HEK293 (cell line): ENCODE measurements around the gene PAGE2.

Experiments used
- CTCF ChIA-PET: fragments of 350-600 bp; formaldehyde crosslinking; extraction: SDS; loops from one replicate; lab custom pipeline; 2021; ENCODE audit warnings: antibody characterized with exemption; lab: Yijun Ruan, JAX
- POLR2A ChIA-PET: fragments of 300-600 bp; formaldehyde crosslinking; extraction: SDS; loops from one replicate; lab custom pipeline; 2020; ENCODE audit warnings: antibody characterized with exemption, inconsistent platforms; lab: Yijun Ruan, JAX
- H3K27ac ChIP-seq: fragments of 200-500 bp; sonication (Bioruptor generic); 2 replicates; pipeline ENCODE4 v1.5.1; 2014; ENCODE audit warnings: low read depth, low read length, control low read depth, inconsistent platforms; ENCODE audit errors: extremely low read depth
- H3K36me3 ChIP-seq, 2 experiments: fragments of 200-500 bp in 1 of 2; sonication (Bioruptor generic) in 1 of 2; 1 replicate in 1 of 2; 2 replicates in 1 of 2; pipeline ENCODE4 v1.5.1; 2014 to 2017; ENCODE audit warnings: inconsistent platforms in 2 of 2, low read length in 2 of 2; ENCODE audit not compliant: control insufficient read depth in 2 of 2, insufficient read depth in 1 of 2
- H3K4me1 ChIP-seq: fragments of 200-500 bp; sonication (Bioruptor generic); 2 replicates; pipeline ENCODE4 v1.5.1; 2014; ENCODE audit warnings: mild to moderate bottlenecking, low read length, inconsistent platforms; ENCODE audit not compliant: control insufficient read depth, insufficient read depth
- H3K4me3 ChIP-seq: 2 replicates; pipeline ENCODE4 v1.5.1; 2011; ENCODE audit warnings: low read depth, mild to moderate bottlenecking, control low read depth, low read length, moderate library complexity
- H3K9me3 ChIP-seq: fragments of 200-500 bp; sonication (Bioruptor generic); 2 replicates; pipeline ENCODE4 v1.5.1; 2014; ENCODE audit warnings: low read depth, low read length, inconsistent platforms; ENCODE audit not compliant: control insufficient read depth, insufficient read depth
- GLI4 ChIP-seq: fragments of 450-650 bp; formaldehyde crosslinking; IDR thresholded peaks from 2 replicates; pipeline ENCODE4 v1.5.1; 2016; ENCODE audit warnings: missing biosample characterization, missing genetic modification characterization
- HIC1 ChIP-seq: fragments of 450-650 bp; formaldehyde crosslinking; IDR thresholded peaks from 2 replicates; pipeline ENCODE4 v1.5.1; 2016; ENCODE audit warnings: missing biosample characterization, missing genetic modification characterization
- HOXD13 ChIP-seq: sonication (generic); formaldehyde crosslinking; IDR thresholded peaks from 2 replicates; pipeline ENCODE4 v1.8.0; 2022; ENCODE audit warnings: missing genetic modification reagents, borderline replicate concordance
- KLF1 ChIP-seq: fragments of 450-650 bp; formaldehyde crosslinking; IDR thresholded peaks from 2 replicates; pipeline ENCODE4 v1.5.1; 2016; ENCODE audit warnings: missing biosample characterization, missing genetic modification characterization
- PATZ1 ChIP-seq: fragments of 450-650 bp; formaldehyde crosslinking; IDR thresholded peaks from 2 replicates; pipeline ENCODE4 v1.5.1; 2016; ENCODE audit warnings: missing biosample characterization, missing genetic modification characterization
- PRDM1 ChIP-seq: fragments of 450-650 bp; formaldehyde crosslinking; IDR thresholded peaks from 2 replicates; pipeline ENCODE4; 2016; ENCODE audit warnings: missing biosample characterization, missing genetic modification characterization
- ZNF169 ChIP-seq: fragments of 450-650 bp; formaldehyde crosslinking; IDR thresholded peaks from 2 replicates; pipeline ENCODE4 v1.5.1; 2016; ENCODE audit warnings: missing biosample characterization, missing genetic modification characterization
- ZNF184 ChIP-seq: fragments of 450-650 bp; IDR thresholded peaks from 2 replicates; pipeline ENCODE4 v1.5.1; 2018; ENCODE audit warnings: missing biosample characterization, mild to moderate bottlenecking, missing genetic modification characterization
- ZNF221 ChIP-seq: fragments of 450-650 bp; formaldehyde crosslinking; IDR thresholded peaks from 2 replicates; pipeline ENCODE4 v1.5.1; 2017; ENCODE audit warnings: missing biosample characterization, missing genetic modification characterization, borderline replicate concordance
- ZNF266 ChIP-seq: fragments of 450-650 bp; formaldehyde crosslinking; IDR thresholded peaks from 2 replicates; pipeline ENCODE4 v1.5.1; 2016; ENCODE audit warnings: missing biosample characterization, missing genetic modification characterization, low read depth
- ZNF302 ChIP-seq: fragments of 450-650 bp; formaldehyde crosslinking; IDR thresholded peaks from 2 replicates; pipeline ENCODE4 v1.5.1; 2016; ENCODE audit warnings: missing biosample characterization, missing genetic modification characterization, low read depth
- ZNF404 ChIP-seq: fragments of 450-650 bp; formaldehyde crosslinking; IDR thresholded peaks from 2 replicates; pipeline ENCODE4 v1.5.1; 2017; ENCODE audit warnings: missing biosample characterization, missing genetic modification characterization
- ZNF473 ChIP-seq: fragments of 450-650 bp; formaldehyde crosslinking; IDR thresholded peaks from 2 replicates; pipeline ENCODE4 v1.5.1; 2017; ENCODE audit warnings: missing biosample characterization, missing genetic modification characterization
- ZNF48 ChIP-seq: fragments of 450-650 bp; formaldehyde crosslinking; IDR thresholded peaks from 2 replicates; pipeline ENCODE4 v1.5.1; 2016; ENCODE audit warnings: missing biosample characterization, missing genetic modification characterization
- ZNF544 ChIP-seq: fragments of 450-650 bp; formaldehyde crosslinking; IDR thresholded peaks from 2 replicates; pipeline ENCODE4 v1.5.0; 2017; ENCODE audit warnings: missing biosample characterization, missing genetic modification characterization
- ZNF560 ChIP-seq: fragments of 450-650 bp; formaldehyde crosslinking; IDR thresholded peaks from 2 replicates; pipeline ENCODE4 v1.5.1; 2017; ENCODE audit warnings: missing biosample characterization, missing genetic modification characterization, borderline replicate concordance
- ZNF785 ChIP-seq: fragments of 450-650 bp; formaldehyde crosslinking; IDR thresholded peaks from 2 replicates; pipeline ENCODE4 v1.5.1; 2016; ENCODE audit warnings: missing biosample characterization, missing genetic modification characterization
- ZNF791 ChIP-seq: fragments of 450-650 bp; formaldehyde crosslinking; IDR thresholded peaks from 2 replicates; pipeline ENCODE4 v1.5.1; 2016; ENCODE audit warnings: missing biosample characterization, missing genetic modification characterization
- TF ChIP-seq, protein P1 (sequence below): fragments of 450-650 bp; formaldehyde crosslinking; IDR thresholded peaks from 2 replicates; pipeline ENCODE4 v1.5.1; 2017; ENCODE audit warnings: missing biosample characterization, mild to moderate bottlenecking, missing genetic modification characterization, moderate library complexity
- TF ChIP-seq, protein P2 (sequence below): fragments of 450-650 bp; formaldehyde crosslinking; IDR thresholded peaks from 2 replicates; pipeline ENCODE4 v1.5.1; 2017; ENCODE audit warnings: missing biosample characterization, missing genetic modification characterization
- TF ChIP-seq, protein P3 (sequence below): fragments of 450-650 bp; formaldehyde crosslinking; IDR thresholded peaks from 2 replicates; pipeline ENCODE4 v1.5.1; 2016; ENCODE audit warnings: missing biosample characterization, missing genetic modification characterization
- TF ChIP-seq, protein P4 (sequence below): fragments of 450-650 bp; formaldehyde crosslinking; IDR thresholded peaks from 2 replicates; pipeline ENCODE4 v1.5.1; 2016; ENCODE audit warnings: missing biosample characterization, missing genetic modification characterization

The PAGE2 gene

DNA sequence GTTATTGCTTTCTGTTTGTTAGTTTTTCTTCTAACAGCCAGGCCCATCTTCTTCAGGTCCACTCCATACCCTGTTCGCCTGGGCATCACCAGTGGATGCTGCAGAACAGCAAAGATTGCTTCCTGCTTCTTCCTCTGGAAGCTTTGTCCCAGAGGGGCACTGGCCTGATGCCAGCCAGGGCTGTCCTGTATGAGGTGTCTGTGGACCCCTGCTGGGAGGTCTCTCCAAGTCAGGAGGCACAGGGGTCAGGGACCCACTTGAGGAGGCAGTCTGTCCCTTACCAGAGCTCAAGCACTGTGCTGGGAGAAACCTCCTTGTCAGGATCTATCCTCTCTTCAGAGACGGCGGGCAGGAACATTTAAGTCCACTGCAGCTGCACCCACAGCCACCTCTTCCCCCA lies 16.5 kb upstream of the PAGE2 start:
- Histone ChIP-seq H3K27ac (no peak overlapping the region), H3K36me3 (no peaks in the 10 kb centered on the region), H3K9me3 (no peaks in the 10 kb centered on the region), H3K4me3 (no peak overlapping the region), H3K4me1 (no peaks in the 10 kb centered on the region)
- CTCF ChIA-PET: interaction anchor here (0.6 kb wide), 1 partner anchor 21 kb away, joined by 3 read pairs; no protein-coding TSS in a partner anchor
- TF ChIP-seq, protein P1, sequence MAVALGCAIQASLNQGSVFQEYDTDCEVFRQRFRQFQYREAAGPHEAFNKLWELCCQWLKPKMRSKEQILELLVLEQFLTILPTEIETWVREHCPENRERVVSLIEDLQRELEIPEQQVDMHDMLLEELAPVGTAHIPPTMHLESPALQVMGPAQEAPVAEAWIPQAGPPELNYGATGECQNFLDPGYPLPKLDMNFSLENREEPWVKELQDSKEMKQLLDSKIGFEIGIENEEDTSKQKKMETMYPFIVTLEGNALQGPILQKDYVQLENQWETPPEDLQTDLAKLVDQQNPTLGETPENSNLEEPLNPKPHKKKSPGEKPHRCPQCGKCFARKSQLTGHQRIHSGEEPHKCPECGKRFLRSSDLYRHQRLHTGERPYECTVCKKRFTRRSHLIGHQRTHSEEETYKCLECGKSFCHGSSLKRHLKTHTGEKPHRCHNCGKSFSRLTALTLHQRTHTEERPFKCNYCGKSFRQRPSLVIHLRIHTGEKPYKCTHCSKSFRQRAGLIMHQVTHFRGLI (tag by site-specific recombination): no peak
- TF ChIP-seq ZNF169 (tag by site-specific recombination): no peak
- TF ChIP-seq, protein P2, sequence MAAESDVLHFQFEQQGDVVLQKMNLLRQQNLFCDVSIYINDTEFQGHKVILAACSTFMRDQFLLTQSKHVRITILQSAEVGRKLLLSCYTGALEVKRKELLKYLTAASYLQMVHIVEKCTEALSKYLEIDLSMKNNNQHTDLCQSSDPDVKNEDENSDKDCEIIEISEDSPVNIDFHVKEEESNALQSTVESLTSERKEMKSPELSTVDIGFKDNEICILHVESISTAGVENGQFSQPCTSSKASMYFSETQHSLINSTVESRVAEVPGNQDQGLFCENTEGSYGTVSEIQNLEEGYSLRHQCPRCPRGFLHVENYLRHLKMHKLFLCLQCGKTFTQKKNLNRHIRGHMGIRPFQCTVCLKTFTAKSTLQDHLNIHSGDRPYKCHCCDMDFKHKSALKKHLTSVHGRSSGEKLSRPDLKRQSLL (tag by site-specific recombination): no peak
- TF ChIP-seq ZNF560 (tag by site-specific recombination): no peak
- TF ChIP-seq, protein P3, sequence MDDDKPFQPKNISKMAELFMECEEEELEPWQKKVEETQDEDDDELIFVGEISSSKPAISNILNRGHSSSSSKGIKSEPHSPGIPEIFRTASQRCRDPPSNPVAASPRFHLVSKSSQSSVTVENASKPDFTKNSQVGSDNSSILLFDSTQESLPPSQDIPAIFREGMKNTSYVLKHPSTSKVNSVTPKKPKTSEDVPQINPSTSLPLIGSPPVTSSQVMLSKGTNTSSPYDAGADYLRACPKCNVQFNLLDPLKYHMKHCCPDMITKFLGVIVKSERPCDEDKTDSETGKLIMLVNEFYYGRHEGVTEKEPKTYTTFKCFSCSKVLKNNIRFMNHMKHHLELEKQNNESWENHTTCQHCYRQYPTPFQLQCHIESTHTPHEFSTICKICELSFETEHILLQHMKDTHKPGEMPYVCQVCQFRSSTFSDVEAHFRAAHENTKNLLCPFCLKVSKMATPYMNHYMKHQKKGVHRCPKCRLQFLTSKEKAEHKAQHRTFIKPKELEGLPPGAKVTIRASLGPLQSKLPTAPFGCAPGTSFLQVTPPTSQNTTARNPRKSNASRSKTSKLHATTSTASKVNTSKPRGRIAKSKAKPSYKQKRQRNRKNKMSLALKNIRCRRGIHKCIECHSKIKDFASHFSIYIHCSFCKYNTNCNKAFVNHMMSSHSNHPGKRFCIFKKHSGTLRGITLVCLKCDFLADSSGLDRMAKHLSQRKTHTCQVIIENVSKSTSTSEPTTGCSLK (tag by site-specific recombination): no peak
- TF ChIP-seq ZNF266: no peak
- TF ChIP-seq ZNF302 (tag by site-specific recombination): no peak
- no peak for TF ChIP-seq ZNF184 (tag by site-specific recombination)
- no peak for TF ChIP-seq PRDM1 (tag by site-specific recombination)
- TF ChIP-seq KLF1 (tag by site-specific recombination): no peak
- no peak for TF ChIP-seq HIC1 (tag by site-specific recombination)
- TF ChIP-seq HOXD13 (CRISPR knock-in tag): no peak
- TF ChIP-seq ZNF785 (tag by site-specific recombination): no peak
- POLR2A ChIA-PET: no interaction called here

DNA sequence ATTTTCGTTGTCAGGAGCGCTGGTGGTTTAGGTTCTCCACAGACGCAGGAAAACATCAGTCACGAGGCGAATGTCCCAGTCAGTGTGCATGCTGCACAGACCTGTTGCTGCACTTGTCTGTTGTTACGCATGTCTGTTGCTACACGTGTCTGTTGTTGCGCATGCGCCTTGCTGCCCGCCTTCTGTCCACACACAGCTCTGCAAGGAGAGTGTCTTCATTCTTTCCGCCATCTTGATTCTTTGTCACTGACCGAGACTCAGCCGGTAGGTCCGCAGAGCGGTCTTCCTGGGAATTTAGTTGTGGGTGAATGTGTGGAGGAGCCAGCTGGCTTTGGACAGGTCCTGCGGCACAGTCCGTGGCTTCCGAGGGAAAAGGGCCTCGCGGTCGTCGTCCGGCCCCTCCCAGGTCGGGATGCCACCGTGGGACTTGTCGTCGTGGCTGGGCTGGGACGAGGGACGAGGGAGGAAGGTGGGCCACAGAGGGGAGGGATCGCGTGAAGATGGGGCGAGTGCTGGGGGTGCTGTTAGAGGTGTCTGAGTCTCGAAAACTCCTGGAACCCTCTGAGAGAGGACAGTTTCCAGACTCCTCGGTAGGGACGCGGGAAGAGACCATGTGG lies 13.9 kb upstream of the PAGE2 start, which contains the start of gene PAGE2B:
Gene PAGE2B, plus strand, starts transcription at position 180 of the 617 bp plus-strand sequence. CDS start 1,012 bp downstream, outside the sequence.
- ChIA-PET CTCF (no interaction called here), POLR2A (no interaction called here)
- Histone ChIP-seq H3K27ac (no peak within 1 kb of the TSS), H3K9me3 (no peaks in the 10 kb centered on the region), H3K4me3 (no peak within 1 kb of the TSS), H3K4me1 (no peaks in the 10 kb centered on the region), H3K36me3 (no peaks in the 10 kb centered on the region; a peak in 1 of 3 replicates)
- TF ChIP-seq ZNF48 (tag by site-specific recombination): no peak
- no peak for TF ChIP-seq ZNF785 (tag by site-specific recombination)
- no peak for TF ChIP-seq ZNF221
- no peak for TF ChIP-seq ZNF404 (tag by site-specific recombination)
- TF ChIP-seq GLI4 (tag by site-specific recombination): no peak
- no peak for TF ChIP-seq ZNF544 (tag by site-specific recombination)
- no peak for TF ChIP-seq ZNF791 (tag by site-specific recombination)
- TF ChIP-seq ZNF473 (tag by site-specific recombination): no peak
- TF ChIP-seq, protein P1 (tag by site-specific recombination): no peak
- TF ChIP-seq, protein P4, sequence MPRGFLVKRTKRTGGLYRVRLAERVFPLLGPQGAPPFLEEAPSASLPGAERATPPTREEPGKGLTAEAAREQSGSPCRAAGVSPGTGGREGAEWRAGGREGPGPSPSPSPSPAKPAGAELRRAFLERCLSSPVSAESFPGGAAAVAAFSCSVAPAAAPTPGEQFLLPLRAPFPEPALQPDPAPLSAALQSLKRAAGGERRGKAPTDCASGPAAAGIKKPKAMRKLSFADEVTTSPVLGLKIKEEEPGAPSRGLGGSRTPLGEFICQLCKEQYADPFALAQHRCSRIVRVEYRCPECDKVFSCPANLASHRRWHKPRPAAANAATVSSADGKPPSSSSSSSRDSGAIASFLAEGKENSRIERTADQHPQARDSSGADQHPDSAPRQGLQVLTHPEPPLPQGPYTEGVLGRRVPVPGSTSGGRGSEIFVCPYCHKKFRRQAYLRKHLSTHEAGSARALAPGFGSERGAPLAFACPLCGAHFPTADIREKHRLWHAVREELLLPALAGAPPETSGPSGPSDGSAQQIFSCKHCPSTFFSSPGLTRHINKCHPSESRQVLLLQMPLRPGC: no peak
- no peak for TF ChIP-seq PATZ1 (tag by site-specific recombination)
